OCI-LY1 (cell line): Measurements from ENCODE around the gene CTH.

Experiments
- H2AFZ ChIP-seq: fragments of 200-600 bp; sonication (generic), shearing (Covaris generic); 2 replicates; pipeline ENCODE4 v1.6.0; 2014; ENCODE audit warnings: antibody characterized with exemption, mild to moderate bottlenecking, low read length
- H3F3A ChIP-seq: fragments of 200-600 bp; sonication (generic), shearing (Covaris generic); 2 replicates; pipeline ENCODE4 v1.6.0; 2014; ENCODE audit warnings: mild to moderate bottlenecking, antibody characterized with exemption, low read length, moderate library complexity; ENCODE audit not compliant: insufficient read depth
- H3K27ac ChIP-seq: fragments of 200-600 bp; sonication (generic); 2 replicates; pipeline ENCODE4 v1.5.1; 2014; ENCODE audit warnings: low read length, mixed run types, mild to moderate bottlenecking, low read depth; ENCODE audit not compliant: poor library complexity, severe bottlenecking
- H3K27me3 ChIP-seq: fragments of 200-600 bp; sonication (generic); 2 replicates; pipeline ENCODE4 v1.6.0; 2014; ENCODE audit warnings: antibody characterized with exemption, mild to moderate bottlenecking, low read length, moderate library complexity; ENCODE audit not compliant: insufficient read depth
- H3K36me3 ChIP-seq: fragments of 200-600 bp; sonication (generic); 2 replicates; pipeline ENCODE4 v1.6.1; 2014; ENCODE audit warnings: mild to moderate bottlenecking, antibody characterized with exemption, low read length, moderate library complexity, mixed read lengths; ENCODE audit not compliant: insufficient read depth
- H3K4me1 ChIP-seq: fragments of 200-600 bp; sonication (generic); 2 replicates; pipeline ENCODE4 v1.5.1; 2014; ENCODE audit warnings: mild to moderate bottlenecking, low read length, moderate library complexity; ENCODE audit not compliant: insufficient read depth, severe bottlenecking
- H3K4me2 ChIP-seq: fragments of 200-600 bp; sonication (generic), shearing (Covaris generic); 2 replicates; pipeline ENCODE4 v1.6.1; 2014; ENCODE audit warnings: low read length
- H3K4me3 ChIP-seq: fragments of 200-600 bp; sonication (generic); 2 replicates; pipeline ENCODE4 v1.5.1; 2014; ENCODE audit warnings: low read length, low read depth, mild to moderate bottlenecking, mixed read lengths; ENCODE audit not compliant: poor library complexity, severe bottlenecking
- H3K79me2 ChIP-seq: fragments of 200-600 bp; shearing (Covaris generic); 2 replicates; pipeline ENCODE4 v1.6.1; 2016; ENCODE audit warnings: mixed run types, low read length, mixed read lengths; ENCODE audit not compliant: insufficient read depth
- H3K9ac ChIP-seq: fragments of 200-600 bp; sonication (generic), shearing (Covaris generic); 2 replicates; pipeline ENCODE4 v1.6.1; 2014; ENCODE audit warnings: mild to moderate bottlenecking, low read length, mixed read lengths
- H3K9me2 ChIP-seq: fragments of 200-600 bp; sonication (generic), shearing (Covaris generic); 2 replicates; pipeline ENCODE4 v1.6.1; 2014; ENCODE audit warnings: low read depth, mild to moderate bottlenecking, low read length, mixed read lengths
- H3K9me3 ChIP-seq: fragments of 200-600 bp; shearing (Covaris generic); 2 replicates; pipeline ENCODE4 v1.6.1; 2014; ENCODE audit warnings: low read length, mixed read lengths
- H4K20me1 ChIP-seq: fragments of 200-600 bp; sonication (generic), shearing (Covaris generic); 2 replicates; pipeline ENCODE4 v1.6.0; 2016; ENCODE audit warnings: mild to moderate bottlenecking, low read length; ENCODE audit not compliant: insufficient read depth
- EZH2 ChIP-seq: fragments of 200-600 bp; sonication (generic), shearing (Covaris generic); IDR thresholded peaks from 2 replicates; pipeline ENCODE4 v1.8.0; 2017; ENCODE audit warnings: borderline replicate concordance, mixed run types, mild to moderate bottlenecking, antibody characterized with exemption, low read length, moderate library complexity, mixed read lengths
- TF ChIP-seq, protein P1 (sequence below): fragments of 200-600 bp; sonication (generic), shearing (Covaris generic); IDR thresholded peaks from 2 replicates; pipeline ENCODE4 v1.5.1; 2017; ENCODE audit warnings: mild to moderate bottlenecking, antibody characterized with exemption, low read length, moderate library complexity, mixed read lengths

The CTH gene

DNA sequence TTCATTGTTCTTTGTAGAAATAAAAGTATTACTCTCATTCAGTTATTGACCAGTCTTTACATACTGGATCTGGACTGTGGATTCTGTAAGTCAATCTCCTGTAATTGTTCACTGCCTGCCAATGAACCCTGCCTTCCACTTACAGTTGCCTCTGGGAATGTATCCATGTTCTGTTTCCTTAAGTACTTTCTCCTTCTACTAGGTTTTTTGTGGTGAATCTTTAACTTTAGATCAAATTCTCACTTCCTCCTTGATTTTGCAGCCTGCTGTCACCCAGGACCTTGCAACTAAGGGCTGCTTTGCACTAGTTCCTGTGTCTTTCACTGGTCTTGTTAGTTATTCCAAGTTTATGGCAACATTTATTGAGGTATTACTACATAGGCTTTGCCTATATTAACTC, 28.4 kb upstream of the CTH start:
- Histone ChIP-seq H3K27me3 (no peaks in the 10 kb centered on the region), H4K20me1 (no peaks in the 10 kb centered on the region), H3F3A (no peaks in the 10 kb centered on the region), H3K9ac (no peak overlapping the region), H3K27ac (no peak overlapping the region), H3K9me2 (no peaks in the 10 kb centered on the region), H3K4me1 (no peaks in the 10 kb centered on the region), H3K36me3 (no peaks in the 10 kb centered on the region), H3K4me3 (no peak overlapping the region), H2AFZ (no peak overlapping the region), H3K4me2 (no peak overlapping the region), H3K9me3 (no peaks in the 10 kb centered on the region), H3K79me2 (no peaks in the 10 kb centered on the region)
- TF ChIP-seq, protein P1, sequence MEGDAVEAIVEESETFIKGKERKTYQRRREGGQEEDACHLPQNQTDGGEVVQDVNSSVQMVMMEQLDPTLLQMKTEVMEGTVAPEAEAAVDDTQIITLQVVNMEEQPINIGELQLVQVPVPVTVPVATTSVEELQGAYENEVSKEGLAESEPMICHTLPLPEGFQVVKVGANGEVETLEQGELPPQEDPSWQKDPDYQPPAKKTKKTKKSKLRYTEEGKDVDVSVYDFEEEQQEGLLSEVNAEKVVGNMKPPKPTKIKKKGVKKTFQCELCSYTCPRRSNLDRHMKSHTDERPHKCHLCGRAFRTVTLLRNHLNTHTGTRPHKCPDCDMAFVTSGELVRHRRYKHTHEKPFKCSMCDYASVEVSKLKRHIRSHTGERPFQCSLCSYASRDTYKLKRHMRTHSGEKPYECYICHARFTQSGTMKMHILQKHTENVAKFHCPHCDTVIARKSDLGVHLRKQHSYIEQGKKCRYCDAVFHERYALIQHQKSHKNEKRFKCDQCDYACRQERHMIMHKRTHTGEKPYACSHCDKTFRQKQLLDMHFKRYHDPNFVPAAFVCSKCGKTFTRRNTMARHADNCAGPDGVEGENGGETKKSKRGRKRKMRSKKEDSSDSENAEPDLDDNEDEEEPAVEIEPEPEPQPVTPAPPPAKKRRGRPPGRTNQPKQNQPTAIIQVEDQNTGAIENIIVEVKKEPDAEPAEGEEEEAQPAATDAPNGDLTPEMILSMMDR: no peak

DNA sequence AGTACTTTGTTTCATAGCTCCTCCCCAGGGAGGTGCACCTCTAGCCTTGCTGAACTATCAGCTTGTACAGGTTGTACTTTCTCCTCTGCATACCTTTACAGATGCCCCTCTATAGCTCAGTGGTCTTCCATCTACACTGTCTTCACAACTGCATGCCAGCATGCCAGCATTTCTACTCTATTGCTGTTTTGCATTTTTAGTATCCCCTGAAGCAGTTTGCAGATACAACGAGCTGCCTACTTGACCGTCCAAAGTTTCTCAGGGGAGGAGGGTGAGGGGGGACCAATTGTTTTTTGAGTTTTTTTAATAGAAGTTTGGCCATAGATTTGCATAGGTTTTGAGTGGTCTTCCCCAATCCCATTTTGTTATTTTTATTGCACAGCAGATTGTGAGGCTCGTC, 27.6 kb upstream of the CTH start:
- no peaks in the 10 kb centered on the region for H3K9me3 ChIP-seq
- no peak for TF ChIP-seq EZH2
- TF ChIP-seq, protein P1: no peak
- no peaks in the 10 kb centered on the region for H3F3A ChIP-seq
- H3K4me2 ChIP-seq: no peak overlapping the region
- H3K79me2 ChIP-seq: no peaks in the 10 kb centered on the region
- no peaks in the 10 kb centered on the region for H3K36me3 ChIP-seq
- no peak overlapping the region for H3K4me3 ChIP-seq
- H4K20me1 ChIP-seq: no peaks in the 10 kb centered on the region
- no peak overlapping the region for H3K9ac ChIP-seq
- H3K27me3 ChIP-seq: no peaks in the 10 kb centered on the region
- no peaks in the 10 kb centered on the region for H3K9me2 ChIP-seq
- no peak overlapping the region for H3K27ac ChIP-seq
- no peak overlapping the region for H2AFZ ChIP-seq
- H3K4me1 ChIP-seq: no peaks in the 10 kb centered on the region

DNA sequence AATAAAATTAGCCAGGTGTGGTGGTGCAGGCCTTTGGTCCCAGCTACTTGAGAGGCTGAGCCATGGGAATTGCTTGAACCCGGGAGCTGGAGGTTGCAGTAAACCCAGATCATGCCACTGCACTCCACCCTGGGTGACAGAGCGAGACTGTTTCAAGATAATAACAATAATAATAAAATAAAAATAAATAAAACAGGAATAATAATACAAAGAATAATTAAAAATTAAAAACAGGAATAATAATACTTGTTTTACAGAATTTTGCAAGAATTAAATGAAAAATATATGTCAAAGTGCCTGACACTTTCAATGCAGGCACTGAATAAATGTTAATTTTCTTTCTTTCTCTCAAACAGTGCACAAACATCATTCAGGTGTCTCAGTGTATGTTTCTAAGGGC, 26.5 kb upstream of the CTH start:
- no peaks in the 10 kb centered on the region for H3K9me2 ChIP-seq
- TF ChIP-seq EZH2: no peak
- H3F3A ChIP-seq: no peaks in the 10 kb centered on the region
- no peak overlapping the region for H3K4me2 ChIP-seq
- H3K9ac ChIP-seq: no peak overlapping the region
- H2AFZ ChIP-seq: no peak overlapping the region
- no peak overlapping the region for H3K4me3 ChIP-seq
- H3K27ac ChIP-seq: no peak overlapping the region
- no peaks in the 10 kb centered on the region for H3K36me3 ChIP-seq
- H3K9me3 ChIP-seq: no peaks in the 10 kb centered on the region
- H4K20me1 ChIP-seq: no peaks in the 10 kb centered on the region
- no peaks in the 10 kb centered on the region for H3K27me3 ChIP-seq
- H3K4me1 ChIP-seq: no peaks in the 10 kb centered on the region
- H3K79me2 ChIP-seq: no peaks in the 10 kb centered on the region

DNA sequence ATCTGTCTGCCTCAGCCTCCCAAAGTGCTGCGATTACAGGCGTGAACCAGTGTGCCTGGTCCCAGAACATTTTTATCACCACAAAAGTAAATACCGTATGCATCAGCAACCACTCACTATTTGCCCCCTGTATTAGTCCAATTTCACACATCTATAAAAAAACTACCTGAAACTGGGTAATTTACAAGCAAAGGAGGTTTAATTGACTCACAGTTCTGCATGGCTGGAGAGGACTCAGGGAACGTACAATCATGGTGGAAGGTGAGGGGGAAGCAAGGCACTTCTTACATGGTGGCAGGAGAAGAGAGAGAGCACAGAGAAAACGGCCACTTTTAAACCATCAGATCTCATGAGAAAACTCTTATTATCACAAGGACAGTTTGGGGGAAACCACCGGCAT, 25.6 kb upstream of the CTH start:
- H3K4me1 ChIP-seq: no peaks in the 10 kb centered on the region
- H3K27ac ChIP-seq: no peak overlapping the region
- TF ChIP-seq, protein P1: no peak
- no peak for TF ChIP-seq EZH2
- no peaks in the 10 kb centered on the region for H3K9me3 ChIP-seq
- no peak overlapping the region for H3K4me3 ChIP-seq
- no peaks in the 10 kb centered on the region for H3K79me2 ChIP-seq
- no peak overlapping the region for H3K4me2 ChIP-seq
- no peaks in the 10 kb centered on the region for H3K36me3 ChIP-seq
- no peak overlapping the region for H2AFZ ChIP-seq
- no peaks in the 10 kb centered on the region for H3F3A ChIP-seq
- no peak overlapping the region for H3K9ac ChIP-seq
- no peaks in the 10 kb centered on the region for H4K20me1 ChIP-seq
- H3K9me2 ChIP-seq: no peaks in the 10 kb centered on the region
- no peaks in the 10 kb centered on the region for H3K27me3 ChIP-seq
